HTR-8/SVneo (cell line): ENCODE results near the gene GUCA2B.

Experiments used
- DNase-seq: peaks from one replicate; pipeline ENCODE4 v3.0.0; 2011; ENCODE audit warnings: low spot score, mixed read lengths; ENCODE audit not compliant: insufficient read length
- FAIRE-seq: peaks from 2 replicates; lab custom pipeline; 2011; peaks lifted over from hg19 to GRCh38; lab: Jason Lieb, UNC

Gene GUCA2B

DNA sequence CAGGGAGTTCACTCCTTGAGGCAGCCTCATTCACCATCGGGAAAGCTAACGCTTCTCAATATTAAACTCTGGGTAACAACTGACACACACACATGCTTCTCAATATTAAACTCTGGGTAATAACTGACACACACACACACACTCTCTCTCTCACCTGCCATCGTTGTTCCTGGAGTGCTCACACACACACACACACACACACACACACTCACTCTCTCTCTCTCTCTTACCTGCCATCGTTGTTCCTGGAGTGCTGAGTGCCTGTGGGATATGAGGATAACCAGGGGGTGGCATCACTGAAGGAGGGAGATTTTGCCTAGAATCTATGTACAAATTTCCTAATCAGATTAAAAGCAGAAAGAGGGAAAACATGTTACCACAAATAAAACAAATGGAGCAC is 28.5 kb downstream of the GUCA2B start:
- DNase-seq (no peak), FAIRE-seq (no peak)

DNA sequence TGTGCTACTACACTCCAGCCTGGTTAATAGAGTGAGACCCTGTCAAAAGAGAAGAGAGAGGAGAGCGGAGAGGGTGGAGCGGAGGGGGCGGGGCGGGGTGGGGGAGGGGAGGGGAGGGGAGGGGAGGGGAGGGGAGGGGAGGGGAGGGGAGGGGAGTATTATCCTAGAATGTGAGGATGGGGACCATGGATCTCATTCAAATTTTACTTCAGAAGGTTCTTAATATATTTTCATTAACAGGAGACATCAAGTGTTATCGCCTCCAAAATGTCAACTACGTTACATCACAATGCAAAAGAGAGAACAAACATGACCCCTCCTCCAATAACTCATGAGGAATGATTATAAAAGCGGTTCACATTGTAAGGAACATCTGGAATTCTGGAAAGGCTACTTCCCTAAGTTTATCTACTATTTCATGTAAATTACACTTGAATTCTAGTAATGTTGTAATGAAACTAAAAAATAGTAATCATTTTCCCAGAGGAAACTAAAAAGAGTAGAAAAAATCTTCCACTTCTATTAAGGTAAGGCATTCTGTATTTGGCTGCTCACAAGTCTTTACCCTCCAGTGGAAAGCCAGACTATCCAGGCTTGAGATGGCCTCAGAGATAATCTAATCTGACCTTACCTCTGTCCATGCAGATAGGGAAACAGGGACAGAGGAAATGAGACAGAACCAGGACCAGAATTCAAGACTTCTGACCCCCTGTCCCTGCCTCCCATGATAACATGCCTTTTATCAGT is 30.2 kb downstream of the GUCA2B start:
- FAIRE-seq (no peak), DNase-seq (no peak)

DNA sequence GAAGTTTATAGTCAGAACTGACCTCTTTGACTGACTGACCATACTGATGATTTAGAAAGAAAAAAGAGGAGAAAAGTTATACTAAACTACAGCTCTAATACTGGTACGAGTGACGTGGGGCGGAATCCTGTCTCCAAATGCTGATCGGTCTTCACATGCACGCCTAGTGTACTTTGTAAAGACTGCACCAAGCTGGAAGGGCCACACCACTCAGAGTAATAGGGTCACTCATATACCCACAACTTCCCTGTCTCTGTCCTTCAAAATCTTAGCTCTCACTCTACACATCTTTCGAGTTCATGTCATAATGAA is 30.7 kb downstream of the GUCA2B start:
- DNase-seq (no peak), FAIRE-seq (no peak)

DNA sequence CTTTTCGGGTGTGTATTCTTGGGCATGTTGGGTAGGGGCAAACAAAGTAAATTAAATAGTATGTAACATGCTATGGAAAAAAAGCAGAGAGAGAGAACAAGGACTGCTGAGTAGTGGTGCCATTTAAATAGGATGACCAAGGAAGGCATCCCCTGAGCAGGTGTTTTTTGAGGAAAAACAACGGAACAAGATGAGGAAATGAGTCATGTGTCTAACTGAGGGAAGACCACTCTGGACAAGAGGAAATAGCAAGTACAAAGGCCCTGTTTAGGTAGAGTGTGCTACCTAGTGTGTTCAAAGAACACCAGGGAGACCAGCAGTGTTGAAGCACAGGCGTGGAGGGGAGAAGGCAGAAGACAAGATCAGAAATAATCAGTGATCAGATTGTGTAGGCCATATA is 31.4 kb downstream of the GUCA2B start:
- FAIRE-seq (no peak), DNase-seq (no peak)

DNA sequence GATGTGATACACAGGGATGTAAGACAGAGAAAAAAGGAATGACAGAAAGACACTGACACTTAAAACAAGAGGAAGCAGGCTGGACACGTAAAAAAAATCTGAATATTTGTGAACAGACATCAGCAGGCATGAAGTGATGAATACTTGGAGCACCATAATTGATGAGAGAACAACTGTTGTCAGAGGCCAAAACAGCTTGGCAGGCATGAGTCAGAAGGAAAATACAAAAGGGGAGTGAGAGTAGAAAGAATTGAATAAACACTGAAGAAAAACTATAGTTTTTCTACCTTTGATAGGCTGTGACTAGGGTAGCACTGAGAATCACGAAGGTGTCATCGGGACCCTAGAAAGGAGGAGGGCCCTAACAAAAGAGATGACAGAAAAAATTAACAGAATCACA is 32.9 kb downstream of the GUCA2B start:
- no peak for FAIRE-seq
- no peak for DNase-seq

DNA sequence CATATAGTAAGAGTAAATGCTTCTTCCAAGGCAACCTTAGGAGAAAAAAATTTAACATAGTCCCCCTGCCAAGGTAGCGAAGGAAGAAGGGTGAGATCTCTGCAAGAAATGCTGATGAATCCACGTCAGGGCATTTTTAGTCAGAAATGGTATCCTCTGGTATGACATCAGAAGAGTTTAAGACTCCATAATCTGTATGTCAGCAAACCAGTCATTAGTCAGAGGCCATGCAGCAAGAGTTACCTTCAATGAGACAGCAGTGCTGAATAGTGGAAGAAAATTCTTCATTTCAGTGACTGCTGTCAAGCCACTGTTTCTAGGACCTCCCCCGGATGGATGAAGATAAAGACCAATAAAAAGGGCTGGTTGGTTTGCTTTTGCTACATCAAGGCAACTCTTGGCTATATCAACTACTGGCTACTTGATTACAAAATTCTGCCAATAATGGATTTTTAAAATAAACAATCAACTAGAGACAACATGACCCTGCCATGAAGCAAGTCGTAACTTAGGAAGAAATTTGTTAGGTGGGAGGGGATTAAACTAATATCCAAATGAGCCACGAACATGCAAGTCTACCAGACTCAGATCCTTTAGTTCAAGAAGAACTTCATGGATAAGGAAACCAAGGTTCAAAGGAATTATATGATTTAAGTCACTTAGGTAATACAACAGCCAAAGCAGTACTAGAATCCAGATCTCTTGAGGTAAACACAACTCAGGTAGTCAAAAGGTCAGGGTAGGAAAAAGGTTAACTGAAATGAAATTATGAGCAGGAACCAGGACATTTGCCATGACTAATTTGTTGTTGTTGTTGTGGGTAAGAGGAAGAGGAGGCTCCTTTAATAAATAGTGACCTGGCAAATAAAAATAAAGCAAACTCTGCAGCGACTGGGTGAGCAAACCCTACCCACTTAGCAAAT is 37.0 kb downstream of the GUCA2B start:
- FAIRE-seq (no peak), DNase-seq (no peak)

DNA sequence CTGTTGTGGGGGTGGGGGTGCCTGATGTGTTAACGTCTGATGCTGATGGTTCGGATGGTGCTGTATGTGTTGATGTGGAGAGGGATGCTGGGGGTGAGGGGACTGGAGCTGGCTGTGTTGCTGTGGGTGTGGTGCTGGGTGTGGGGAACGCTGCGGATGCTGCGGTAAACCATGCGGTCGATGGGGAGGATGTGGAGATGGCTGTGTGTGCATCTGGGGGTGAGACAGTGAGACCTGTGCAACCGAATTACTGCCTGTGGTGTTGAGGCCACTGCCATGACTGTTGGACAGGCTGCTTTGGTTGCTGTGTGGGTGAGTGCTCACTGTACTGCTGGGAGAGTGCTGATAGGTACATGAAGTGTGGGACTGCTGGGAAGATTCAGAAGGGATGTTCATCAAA is 38.1 kb downstream of the GUCA2B start:
- DNase-seq: no peak
- FAIRE-seq: no peak

DNA sequence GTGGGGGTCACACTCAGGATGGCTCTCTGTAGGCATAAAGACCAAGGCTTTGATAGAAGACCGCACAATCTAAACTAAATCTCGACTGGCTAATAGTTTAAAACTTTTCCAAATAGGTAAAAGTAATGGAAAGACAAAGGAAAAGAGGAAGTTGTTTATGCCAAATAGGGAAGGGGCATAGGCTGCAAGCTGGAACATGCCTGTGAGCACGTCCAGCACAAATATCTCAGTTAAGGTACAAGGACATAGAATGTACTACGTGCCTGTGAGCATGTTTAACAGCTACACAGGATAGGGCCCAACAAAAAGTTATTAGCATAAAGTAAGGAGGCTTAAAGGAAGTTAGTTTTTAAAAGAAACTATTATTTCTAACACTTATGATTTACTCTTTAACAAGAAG is 38.9 kb downstream of the GUCA2B start:
- FAIRE-seq: no peak
- no peak for DNase-seq

DNA sequence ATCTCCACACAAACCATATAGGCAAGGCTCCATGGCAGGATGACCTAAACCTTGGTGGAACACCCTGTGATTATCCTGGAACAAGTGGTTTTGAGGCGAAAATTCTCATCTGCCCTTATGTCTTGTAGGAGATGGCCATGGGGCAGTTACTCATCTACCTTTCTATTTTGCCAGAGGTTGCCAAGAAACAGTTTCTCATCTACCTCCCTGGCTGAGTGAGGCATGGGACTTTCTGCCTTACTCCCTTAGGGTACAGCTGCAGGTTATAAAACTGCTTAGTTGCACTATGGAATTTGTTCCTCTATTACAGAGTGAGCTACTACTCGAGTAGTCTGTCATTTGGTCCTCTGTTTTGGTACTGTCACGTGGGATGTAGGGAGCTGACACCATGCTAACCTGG is 42.6 kb downstream of the GUCA2B start:
- DNase-seq (no peak), FAIRE-seq (no peak)

DNA sequence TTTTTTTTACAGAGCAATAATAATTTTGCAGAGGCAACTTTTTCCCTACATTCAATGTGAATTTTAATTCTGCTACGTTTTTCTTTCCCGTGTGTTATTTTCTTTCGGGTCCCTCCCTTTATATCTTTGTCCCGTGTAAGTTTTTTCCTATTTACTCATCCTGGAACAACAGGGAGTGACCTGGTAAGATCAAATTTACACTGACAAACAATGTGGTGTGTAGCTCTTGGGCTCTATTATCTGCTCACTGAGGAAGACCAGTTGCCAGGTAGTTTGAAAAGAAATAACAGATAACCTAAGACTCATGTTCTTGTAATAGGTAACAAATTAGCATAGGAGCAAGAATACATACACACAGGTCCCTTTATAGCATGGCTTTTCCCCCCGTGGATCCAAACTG is 45.0 kb downstream of the GUCA2B start:
- DNase-seq (no peak), FAIRE-seq (no peak)

DNA sequence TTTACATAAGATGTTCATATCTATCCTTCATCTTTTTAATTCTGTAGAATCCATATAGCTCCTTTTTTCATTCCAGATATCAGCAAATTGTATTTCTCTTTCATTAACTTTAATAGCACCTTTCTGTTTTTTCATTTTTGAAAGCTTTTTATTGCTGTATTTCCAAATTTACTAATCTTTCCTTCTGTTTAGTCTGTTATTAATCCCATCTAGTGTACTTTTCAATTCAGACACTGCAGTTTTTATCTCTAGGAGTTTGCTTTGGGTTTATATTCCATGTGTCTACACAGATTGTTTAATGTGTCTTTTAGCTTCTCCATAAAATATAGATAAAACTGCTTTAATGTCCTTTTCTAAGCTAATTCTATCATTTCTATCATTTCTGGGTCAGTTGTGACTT is 48.8 kb downstream of the GUCA2B start:
- FAIRE-seq: no peak

More for the DNA sequence above, 48.8 kb downstream of the GUCA2B start:
- DNase-seq: no peak
